K562 (cell line): ENCODE results near the gene RXRA. TPM values are rescaled to one million over a fixed set of nuclear protein-coding genes. Genes with fewer than 3 reads are reported as not detected.
A peak's percentile ranks its signal among the peaks of the same experiment; 100 is the strongest.

Experiments
- FOSL1 ChIP-seq: fragments of 200-800 bp; sonication (Bioruptor generic); conservative IDR thresholded peaks from 2 replicates; pipeline ENCODE4 v1.6.1; 2016; ENCODE audit warnings: missing genetic modification characterization, missing compliant biosample characterization
- GATAD2B ChIP-seq: fragments of 450-650 bp; IDR thresholded peaks from 2 replicates; pipeline ENCODE4 v1.6.1; 2017; ENCODE audit warnings: mild to moderate bottlenecking, borderline replicate concordance
- HOXB6 ChIP-seq: fragments of 250-450 bp; sonication (Bioruptor Pico); IDR thresholded peaks from 2 replicates; pipeline ENCODE4 v1.5.1; 2022; ENCODE audit warnings: mild to moderate bottlenecking, borderline replicate concordance
- MAZ ChIP-seq, 2 experiments: fragments of 450-650 bp in 1 of 2; sonication (generic) in 1 of 2; formaldehyde crosslinking; IDR thresholded peaks in 1 of 2; conservative IDR thresholded peaks in 1 of 2; 2 replicates each; pipeline versions ENCODE4 v1.4.0 to v1.5.0; 2020; ENCODE audit warnings: mild to moderate bottlenecking in 1 of 2, missing genetic modification reagents in 1 of 2
- NONO ChIP-seq, 2 experiments: fragments of 200-400 bp in 1 of 2; fragments of 450-650 bp in 1 of 2; formaldehyde crosslinking in 1 of 2; IDR thresholded peaks; 2 replicates each; pipeline ENCODE4 v1.6.1; 2017; ENCODE audit warnings: low read depth in 2 of 2, mild to moderate bottlenecking in 2 of 2, moderate library complexity in 2 of 2, low read length in 1 of 2
- POLR2G ChIP-seq: fragments of 200-400 bp; formaldehyde crosslinking; IDR thresholded peaks from 2 replicates; pipeline ENCODE4 v1.6.1; 2017; ENCODE audit warnings: low read depth, mild to moderate bottlenecking, antibody characterized with exemption, low read length, moderate library complexity
- RBFOX2 ChIP-seq: fragments of 200-400 bp; formaldehyde crosslinking; IDR thresholded peaks from 2 replicates; pipeline ENCODE4 v1.6.1; 2017; ENCODE audit warnings: low read depth, mild to moderate bottlenecking, low read length, moderate library complexity
- TBP ChIP-seq: optimal IDR thresholded peaks from 2 replicates; pipeline ENCODE3; 2011; ENCODE audit warnings: low read depth, low read length, improper control_type of control experiment
- polyA plus RNA-seq, 8 experiments: library from polyadenylated mRNA; depleted of rRNA in 4 of 8; stranded (reverse) in 5 of 8; unstranded in 3 of 8; fragments of >200 nt; fragmentation: Nextera tagmentation in 2 of 8; fragmentation: Illumina TruSeq in 1 of 8; extraction: Ambion mirVana in 2 of 8; extraction: Trizol in 1 of 8; gene quantifications; 2 replicates each; pipeline versions ENCODE4 v1.2.1 to v1.2.3, GENCODE V29; 2011 to 2014; ENCODE audit warnings: inconsistent platforms in 1 of 8, missing spikeins in 1 of 8
- total RNA-seq, 7 experiments: library from RNA; depleted of rRNA in 6 of 7; stranded (reverse); fragments of >200 nt in 6 of 7; fragmentation: Illumina TruSeq in 2 of 7; extraction: Trizol in 2 of 7; gene quantifications; 2 replicates each; pipeline versions ENCODE4 v1.2.1 to v1.2.3, GENCODE V29; 2011 to 2021; ENCODE audit warnings: low replicate concordance in 1 of 7
- TF ChIP-seq, protein P1 (sequence below), 3 experiments: fragments of 200-800 bp in 1 of 3; fragments of 250-450 bp in 1 of 3; fragments of 450-650 bp in 1 of 3; sonication (Bioruptor Pico) in 1 of 3; sonication (Bioruptor generic) in 1 of 3; formaldehyde crosslinking in 1 of 3; IDR thresholded peaks; 2 replicates each; pipeline versions ENCODE4 v1.6.1 to v1.8.0; 2016 to 2022; ENCODE audit warnings: mild to moderate bottlenecking in 2 of 3, missing genetic modification characterization in 2 of 3, missing compliant biosample characterization in 1 of 3, moderate library complexity in 1 of 3
- TF ChIP-seq, protein P2 (sequence below): fragments of 250-450 bp; sonication (Bioruptor Pico); IDR thresholded peaks from 2 replicates; pipeline ENCODE4 v1.8.0; 2022; ENCODE audit warnings: moderate library complexity, mild to moderate bottlenecking, inconsistent platforms
- TF ChIP-seq, protein P3 (sequence below): fragments of 200-800 bp; sonication (Bioruptor generic); IDR thresholded peaks from 2 replicates; pipeline ENCODE4 v1.6.1; 2017; ENCODE audit warnings: missing genetic modification characterization, missing compliant biosample characterization
- TF ChIP-seq, protein P4 (sequence below), 2 experiments: IDR thresholded peaks; 2 replicates each; pipeline ENCODE4 v1.6.1; 2011; ENCODE audit warnings: borderline replicate concordance in 1 of 2, control low read depth in 1 of 2, low read depth in 1 of 2, low read length in 1 of 2, mild to moderate bottlenecking in 1 of 2, mixed read lengths in 1 of 2, moderate library complexity in 1 of 2; ENCODE audit not compliant: insufficient read depth in 1 of 2, insufficient read length in 1 of 2, poor library complexity in 1 of 2, severe bottlenecking in 1 of 2; ENCODE audit errors: extremely low read depth in 1 of 2
- TF ChIP-seq, protein P5 (sequence below): IDR thresholded peaks from 2 replicates; pipeline ENCODE4 v1.6.1; 2011; ENCODE audit warnings: borderline replicate concordance, low read depth, mild to moderate bottlenecking, moderate library complexity, low read length; ENCODE audit not compliant: insufficient read depth, poor library complexity, severe bottlenecking

The RXRA gene
- total and polyA plus RNA-seq, 9 of the 15 experiments (the other 6 are each of a cell fraction or from before 2014, with no cell fraction given) = 0.35 to 23.6 (median 4.6) TPM

DNA sequence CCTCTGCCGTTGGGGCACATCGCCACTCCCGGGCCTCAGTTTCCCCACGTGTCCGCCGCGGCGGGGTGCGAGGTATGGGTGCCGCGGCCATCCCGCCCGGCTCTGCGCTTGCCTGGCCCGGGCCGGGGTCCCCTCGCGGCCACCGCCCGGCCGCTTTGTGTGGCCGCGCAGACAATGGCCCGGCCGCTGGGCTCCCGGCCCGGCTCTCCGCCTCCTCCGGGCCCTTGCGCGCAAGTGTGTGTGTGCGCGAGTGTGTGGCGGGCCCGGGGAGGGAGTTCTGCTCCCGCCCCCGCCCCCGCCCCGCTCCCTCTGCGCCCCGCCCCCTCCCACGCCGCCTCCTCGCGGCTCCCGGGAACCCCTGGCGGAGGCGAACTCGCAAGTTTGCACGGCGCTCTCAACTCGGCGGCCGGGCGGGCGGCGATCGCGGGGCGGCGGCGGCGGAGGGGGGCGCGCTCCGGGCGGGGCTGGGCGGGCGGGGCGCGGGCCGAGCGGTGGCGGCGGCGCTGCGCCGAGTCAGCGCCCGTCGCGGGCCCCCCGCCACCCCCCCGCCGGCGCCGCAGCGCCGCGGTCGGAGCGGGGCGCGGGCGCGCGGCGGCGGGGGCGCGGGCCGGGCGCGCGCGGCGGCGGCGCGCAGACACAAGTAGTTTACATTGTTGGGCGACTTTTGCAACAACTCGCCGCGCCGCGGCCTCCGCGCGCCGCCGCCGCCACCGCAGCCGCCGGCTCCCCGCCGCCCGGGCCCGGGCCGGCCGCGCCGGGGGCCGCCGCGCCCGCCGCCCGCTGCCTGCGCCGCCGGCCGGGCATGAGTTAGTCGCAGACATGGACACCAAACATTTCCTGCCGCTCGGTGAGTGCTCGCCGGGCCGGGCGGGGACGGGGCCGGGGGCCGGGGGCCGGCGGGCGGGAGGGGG is at the start of gene RXRA (continued):
- TF ChIP-seq, protein P1, sequence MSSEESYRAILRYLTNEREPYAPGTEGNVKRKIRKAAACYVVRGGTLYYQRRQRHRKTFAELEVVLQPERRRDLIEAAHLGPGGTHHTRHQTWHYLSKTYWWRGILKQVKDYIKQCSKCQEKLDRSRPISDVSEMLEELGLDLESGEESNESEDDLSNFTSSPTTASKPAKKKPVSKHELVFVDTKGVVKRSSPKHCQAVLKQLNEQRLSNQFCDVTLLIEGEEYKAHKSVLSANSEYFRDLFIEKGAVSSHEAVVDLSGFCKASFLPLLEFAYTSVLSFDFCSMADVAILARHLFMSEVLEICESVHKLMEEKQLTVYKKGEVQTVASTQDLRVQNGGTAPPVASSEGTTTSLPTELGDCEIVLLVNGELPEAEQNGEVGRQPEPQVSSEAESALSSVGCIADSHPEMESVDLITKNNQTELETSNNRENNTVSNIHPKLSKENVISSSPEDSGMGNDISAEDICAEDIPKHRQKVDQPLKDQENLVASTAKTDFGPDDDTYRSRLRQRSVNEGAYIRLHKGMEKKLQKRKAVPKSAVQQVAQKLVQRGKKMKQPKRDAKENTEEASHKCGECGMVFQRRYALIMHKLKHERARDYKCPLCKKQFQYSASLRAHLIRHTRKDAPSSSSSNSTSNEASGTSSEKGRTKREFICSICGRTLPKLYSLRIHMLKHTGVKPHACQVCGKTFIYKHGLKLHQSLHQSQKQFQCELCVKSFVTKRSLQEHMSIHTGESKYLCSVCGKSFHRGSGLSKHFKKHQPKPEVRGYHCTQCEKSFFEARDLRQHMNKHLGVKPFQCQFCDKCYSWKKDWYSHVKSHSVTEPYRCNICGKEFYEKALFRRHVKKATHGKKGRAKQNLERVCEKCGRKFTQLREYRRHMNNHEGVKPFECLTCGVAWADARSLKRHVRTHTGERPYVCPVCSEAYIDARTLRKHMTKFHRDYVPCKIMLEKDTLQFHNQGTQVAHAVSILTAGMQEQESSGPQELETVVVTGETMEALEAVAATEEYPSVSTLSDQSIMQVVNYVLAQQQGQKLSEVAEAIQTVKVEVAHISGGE (CRISPR knock-in tag; IDR thresholded peaks at IDR 0.05) = peak in 1 of 3 experiments; percentile 64; a peak in 1 of 6 replicates
- TF ChIP-seq, protein P2, sequence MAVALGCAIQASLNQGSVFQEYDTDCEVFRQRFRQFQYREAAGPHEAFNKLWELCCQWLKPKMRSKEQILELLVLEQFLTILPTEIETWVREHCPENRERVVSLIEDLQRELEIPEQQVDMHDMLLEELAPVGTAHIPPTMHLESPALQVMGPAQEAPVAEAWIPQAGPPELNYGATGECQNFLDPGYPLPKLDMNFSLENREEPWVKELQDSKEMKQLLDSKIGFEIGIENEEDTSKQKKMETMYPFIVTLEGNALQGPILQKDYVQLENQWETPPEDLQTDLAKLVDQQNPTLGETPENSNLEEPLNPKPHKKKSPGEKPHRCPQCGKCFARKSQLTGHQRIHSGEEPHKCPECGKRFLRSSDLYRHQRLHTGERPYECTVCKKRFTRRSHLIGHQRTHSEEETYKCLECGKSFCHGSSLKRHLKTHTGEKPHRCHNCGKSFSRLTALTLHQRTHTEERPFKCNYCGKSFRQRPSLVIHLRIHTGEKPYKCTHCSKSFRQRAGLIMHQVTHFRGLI (CRISPR knock-in tag) = no peak
- peak; percentile 35; the same call in 1 of the 2 replicates for TF ChIP-seq FOSL1 (tag)
- TF ChIP-seq NONO (IDR thresholded peaks at IDR 0.05; ENCODE audit: low read depth in 2 of 2, low read length in 1 of 2) = peak in 1 of 2 experiments; percentile 56; a peak in 2 of 4 replicates
- peak; percentile 79 for TF ChIP-seq RBFOX2
- no peak for TF ChIP-seq HOXB6 (CRISPR knock-in tag)
- TF ChIP-seq TBP = peak; percentile 52
- peak; percentile 56 to 68; a peak in 2 of 4 replicates for TF ChIP-seq MAZ (CRISPR knock-in tag; conservative IDR thresholded peaks at IDR 0.05 in 1 of 2, IDR thresholded peaks at IDR 0.05 in 1 of 2)
- peak; percentile 89 for TF ChIP-seq POLR2G
- TF ChIP-seq GATAD2B = 0 out of 2 replicates have a peak, but pooled peaks have one; percentile 53
- TF ChIP-seq, protein P3, sequence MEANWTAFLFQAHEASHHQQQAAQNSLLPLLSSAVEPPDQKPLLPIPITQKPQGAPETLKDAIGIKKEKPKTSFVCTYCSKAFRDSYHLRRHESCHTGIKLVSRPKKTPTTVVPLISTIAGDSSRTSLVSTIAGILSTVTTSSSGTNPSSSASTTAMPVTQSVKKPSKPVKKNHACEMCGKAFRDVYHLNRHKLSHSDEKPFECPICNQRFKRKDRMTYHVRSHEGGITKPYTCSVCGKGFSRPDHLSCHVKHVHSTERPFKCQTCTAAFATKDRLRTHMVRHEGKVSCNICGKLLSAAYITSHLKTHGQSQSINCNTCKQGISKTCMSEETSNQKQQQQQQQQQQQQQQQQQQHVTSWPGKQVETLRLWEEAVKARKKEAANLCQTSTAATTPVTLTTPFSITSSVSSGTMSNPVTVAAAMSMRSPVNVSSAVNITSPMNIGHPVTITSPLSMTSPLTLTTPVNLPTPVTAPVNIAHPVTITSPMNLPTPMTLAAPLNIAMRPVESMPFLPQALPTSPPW = peak; percentile 98
- TF ChIP-seq, protein P4, sequence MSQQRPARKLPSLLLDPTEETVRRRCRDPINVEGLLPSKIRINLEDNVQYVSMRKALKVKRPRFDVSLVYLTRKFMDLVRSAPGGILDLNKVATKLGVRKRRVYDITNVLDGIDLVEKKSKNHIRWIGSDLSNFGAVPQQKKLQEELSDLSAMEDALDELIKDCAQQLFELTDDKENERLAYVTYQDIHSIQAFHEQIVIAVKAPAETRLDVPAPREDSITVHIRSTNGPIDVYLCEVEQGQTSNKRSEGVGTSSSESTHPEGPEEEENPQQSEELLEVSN (IDR thresholded peaks at IDR 0.05; ENCODE audit: borderline replicate concordance in 1 of 2, extremely low read depth in 1 of 2, insufficient read depth in 1 of 2, insufficient read length in 1 of 2, low read depth in 1 of 2, low read length in 1 of 2, poor library complexity in 1 of 2, severe bottlenecking in 1 of 2) = peak in 1 of 2 experiments; percentile 12
- TF ChIP-seq, protein P5, sequence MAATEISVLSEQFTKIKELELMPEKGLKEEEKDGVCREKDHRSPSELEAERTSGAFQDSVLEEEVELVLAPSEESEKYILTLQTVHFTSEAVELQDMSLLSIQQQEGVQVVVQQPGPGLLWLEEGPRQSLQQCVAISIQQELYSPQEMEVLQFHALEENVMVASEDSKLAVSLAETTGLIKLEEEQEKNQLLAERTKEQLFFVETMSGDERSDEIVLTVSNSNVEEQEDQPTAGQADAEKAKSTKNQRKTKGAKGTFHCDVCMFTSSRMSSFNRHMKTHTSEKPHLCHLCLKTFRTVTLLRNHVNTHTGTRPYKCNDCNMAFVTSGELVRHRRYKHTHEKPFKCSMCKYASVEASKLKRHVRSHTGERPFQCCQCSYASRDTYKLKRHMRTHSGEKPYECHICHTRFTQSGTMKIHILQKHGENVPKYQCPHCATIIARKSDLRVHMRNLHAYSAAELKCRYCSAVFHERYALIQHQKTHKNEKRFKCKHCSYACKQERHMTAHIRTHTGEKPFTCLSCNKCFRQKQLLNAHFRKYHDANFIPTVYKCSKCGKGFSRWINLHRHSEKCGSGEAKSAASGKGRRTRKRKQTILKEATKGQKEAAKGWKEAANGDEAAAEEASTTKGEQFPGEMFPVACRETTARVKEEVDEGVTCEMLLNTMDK = peak; percentile 36
